ENCODE data around the gene BORCS6.

The BORCS6 gene

GRCh38 chr17:8210761-8211458, 20.9 kb upstream of the BORCS6 start:
- DNase-seq, result no peak

- peak; percentile 95 for DNase-seq
These were observed 20.2 kb upstream of the BORCS6 start, which contains the start of gene AURKB for GRCh38 chr17:8209907-8210760. TSS of gene AURKB (minus strand) at chr17:8210575. CDS start at chr17:8210224, 351 bp downstream.

GRCh38 chr17:8206536-8206935, 16.6 kb upstream of the BORCS6 start:
- no peak for DNase-seq

GRCh38 chr17:8204761-8205555, 15.0 kb upstream of the BORCS6 start:
- DNase-seq, result no peak

GRCh38 chr17:8192070-8192815, 2.3 kb upstream of the BORCS6 start:
- DNase-seq, result peak; percentile 66

- no peak for DNase-seq
These were observed 526 bp upstream of the BORCS6 start for GRCh38 chr17:8190506-8190905.

- DNase-seq, result no peak
These were observed 804 bp downstream of the BORCS6 start for GRCh38 chr17:8189041-8189710.

GRCh38 chr17:8188263-8188839, 1.6 kb downstream of the BORCS6 start:
- DNase-seq, result no peak

GRCh38 chr17:8187517-8188262, 2.3 kb downstream of the BORCS6 start:
- peak; percentile 94 for DNase-seq

- peak; percentile 95 for DNase-seq
These were observed 3.0 kb downstream of the BORCS6 start for GRCh38 chr17:8186787-8187516.

GRCh38 chr17:8186446-8186786, 3.6 kb downstream of the BORCS6 start:
- DNase-seq, result no peak

GRCh38 chr17:8185582-8186445, 4.2 kb downstream of the BORCS6 start:
- DNase-seq, result peak; percentile 91

- DNase-seq, result no peak
These were observed 12.8 kb downstream of the BORCS6 start for GRCh38 chr17:8176998-8177731.

GRCh38 chr17:8176197-8176940, 13.6 kb downstream of the BORCS6 start, which contains the start of gene TMEM107:
TSS of gene TMEM107 (minus strand) at chr17:8176380. CDS start at chr17:8176286, 94 bp downstream.
- DNase-seq, result peak; percentile 88

GRCh38 chr17:8175795-8176196, 14.2 kb downstream of the BORCS6 start:
- DNase-seq, result no peak

- DNase-seq, result no peak
These were observed 16.1 kb downstream of the BORCS6 start for GRCh38 chr17:8173871-8174322.
